GM21786 (cell line): ENCODE measurements around the gene ZNF263.

ENCODE experiments used
- ATAC-seq: cut with Tn5 transposase; IDR thresholded peaks from one replicate; pipeline ENCODE4 v1.9.1; 2021; ENCODE audit not compliant: unreplicated experiment

Gene ZNF263

DNA sequence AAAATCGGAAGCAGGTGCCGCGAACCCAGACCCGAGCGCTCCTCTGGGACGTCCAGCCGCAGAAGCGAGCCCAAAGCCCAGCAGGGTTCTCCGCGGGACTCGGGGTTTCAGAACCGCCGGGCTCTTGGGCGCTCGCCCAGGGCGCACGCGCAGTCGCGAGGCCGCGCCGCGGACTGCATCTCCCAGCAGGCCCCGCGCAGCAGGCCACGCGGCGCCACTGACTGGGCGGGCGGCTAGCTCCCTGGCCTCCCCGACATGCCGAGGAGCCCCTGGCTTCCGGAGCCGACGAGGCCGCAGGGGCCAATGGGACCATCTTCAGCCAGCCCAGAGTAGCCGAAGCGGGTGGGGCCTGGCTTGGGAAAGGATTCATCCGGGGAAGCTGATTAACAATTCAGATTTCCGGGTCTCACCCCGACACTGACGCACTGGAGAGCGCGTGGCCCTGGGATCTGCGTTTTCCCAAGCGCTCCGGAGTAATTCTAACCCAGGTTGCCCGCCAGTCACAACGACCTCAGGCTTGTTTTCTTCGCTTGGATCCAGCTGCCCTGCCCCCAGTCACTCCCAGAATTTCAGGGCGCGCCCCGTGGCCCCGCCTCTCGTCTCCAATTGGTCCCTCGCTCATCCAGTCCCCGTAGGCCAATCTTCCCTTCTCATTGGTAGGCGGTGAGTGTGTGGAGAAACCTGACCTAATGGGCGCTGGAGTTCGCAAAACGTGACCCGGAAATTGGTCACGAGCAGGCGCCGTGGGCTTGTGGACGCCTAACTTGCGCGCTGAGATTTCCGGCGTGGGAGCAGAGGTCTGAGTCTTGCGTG lies at the start of gene ZNF263:
TSS of gene ZNF263 (plus strand) at position 762 of the 813 bp plus-strand sequence. CDS start 328 bp downstream, outside the sequence.
- peak; percentile 85 for ATAC-seq

- ATAC-seq: no peak
These were observed 48.8 kb upstream of the ZNF263 start for GRCh38 chr16:3234543-3234856.

- ATAC-seq: peak; percentile 89
These were observed 48.3 kb upstream of the ZNF263 start, which contains the start of gene ZNF200 for GRCh38 chr16:3234857-3235561. ZNF200 (minus strand) TSS chr16:3235158; CDS start chr16:3233755, 1,403 bp downstream.

GRCh38 chr16:3235856-3236669 lies 47.2 kb upstream of the ZNF263 start:
- ATAC-seq: no peak

DNA sequence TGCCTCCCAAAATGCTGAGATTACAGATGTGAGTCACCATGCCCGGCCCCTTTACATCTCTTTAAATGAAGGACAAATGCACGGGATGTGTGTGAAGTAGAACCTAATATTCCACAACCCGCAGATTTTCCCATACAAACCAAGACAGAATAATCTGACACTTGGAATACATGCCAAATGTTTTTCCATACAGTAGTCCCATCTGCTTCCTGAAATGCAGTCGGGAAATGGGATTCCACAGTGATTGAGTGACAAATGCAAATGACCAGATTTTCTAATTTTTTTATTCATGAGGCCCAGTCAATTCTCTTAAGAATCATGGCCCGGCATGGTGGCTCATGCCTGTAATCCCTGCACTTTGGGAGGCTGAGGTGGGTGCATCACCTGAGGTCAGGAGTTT lies 41.5 kb upstream of the ZNF263 start:
- no peak for ATAC-seq

DNA sequence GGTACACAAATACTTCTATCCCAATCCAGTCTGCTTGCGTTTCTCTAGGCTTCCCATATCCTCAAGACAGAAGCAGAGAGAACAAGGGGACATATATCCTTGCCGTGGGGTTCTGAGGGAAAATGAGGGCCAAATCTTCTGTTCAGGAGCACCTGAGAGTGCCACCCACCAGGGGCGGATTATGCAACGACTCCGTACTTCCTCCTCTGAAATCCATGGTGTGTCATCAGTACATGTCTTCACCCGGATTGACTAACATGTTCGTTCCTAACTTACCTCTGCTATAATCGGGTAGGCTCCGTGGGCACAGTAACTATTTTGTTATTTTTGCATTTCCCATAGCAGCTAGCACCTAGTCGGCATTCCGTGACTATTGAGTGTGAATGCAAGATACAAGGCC lies 40.6 kb upstream of the ZNF263 start:
- ATAC-seq: no peak

- ATAC-seq: no peak
These were observed 39.4 kb upstream of the ZNF263 start for GRCh38 chr16:3243882-3244281.

DNA sequence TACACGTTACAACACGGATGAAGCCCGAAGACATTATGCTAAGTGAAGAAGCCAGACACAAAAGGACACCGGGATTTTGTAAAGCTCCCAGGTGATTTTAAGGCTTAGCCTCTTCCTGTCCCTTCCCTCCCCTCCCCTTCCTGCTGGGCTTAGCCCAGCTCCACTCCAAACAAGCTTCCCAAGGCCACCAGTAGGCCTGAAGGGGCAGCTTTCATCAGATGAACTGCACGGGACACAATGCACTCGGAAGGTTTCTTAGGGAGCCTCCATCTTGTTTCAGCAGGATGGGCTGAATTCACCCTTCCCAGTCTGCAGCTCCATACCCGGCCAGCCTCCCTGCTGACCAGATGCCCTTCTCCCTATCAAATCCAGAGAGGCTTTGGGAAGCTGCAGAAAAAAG lies 37.3 kb upstream of the ZNF263 start:
- ATAC-seq: no peak

DNA sequence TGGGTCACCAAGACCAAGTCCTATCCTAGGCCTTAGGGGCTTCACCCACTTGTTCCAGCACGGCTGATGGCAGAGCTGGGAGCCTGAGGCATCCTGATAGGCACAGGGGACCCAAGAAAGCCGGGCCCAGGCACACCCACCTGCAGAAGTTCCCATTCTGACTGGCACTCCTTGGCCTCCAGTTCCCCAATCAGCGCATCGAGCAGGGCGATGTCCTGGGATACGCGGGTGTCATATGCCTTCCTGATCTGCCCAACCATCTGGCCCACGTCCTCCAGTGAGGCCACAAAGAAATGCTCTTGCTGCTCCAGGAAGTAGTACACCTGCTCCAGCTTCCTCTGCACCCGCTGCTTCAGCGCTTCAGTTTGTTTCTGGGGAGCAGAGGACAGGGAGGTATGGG lies 36.4 kb upstream of the ZNF263 start:
- no peak for ATAC-seq

DNA sequence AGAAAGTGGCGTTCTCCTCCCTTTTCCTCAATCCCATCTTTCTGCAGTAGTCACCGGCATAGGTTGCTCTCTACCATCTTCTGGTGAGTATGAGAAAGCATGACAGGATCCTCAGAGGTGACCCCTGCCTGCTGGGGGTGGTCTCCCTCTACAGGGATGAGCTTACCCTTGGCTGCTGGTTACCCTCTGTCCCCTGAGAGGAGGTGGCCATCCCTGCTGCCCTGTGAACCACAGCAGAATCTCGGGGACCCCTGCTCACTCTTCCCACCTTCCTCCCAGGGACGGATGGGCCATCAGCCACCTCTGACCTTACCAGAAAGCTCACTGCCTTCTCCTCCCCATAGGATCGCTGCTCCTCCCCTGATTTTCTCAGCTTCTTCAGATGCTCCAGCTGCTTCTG lies 34.7 kb upstream of the ZNF263 start:
- ATAC-seq: no peak

DNA sequence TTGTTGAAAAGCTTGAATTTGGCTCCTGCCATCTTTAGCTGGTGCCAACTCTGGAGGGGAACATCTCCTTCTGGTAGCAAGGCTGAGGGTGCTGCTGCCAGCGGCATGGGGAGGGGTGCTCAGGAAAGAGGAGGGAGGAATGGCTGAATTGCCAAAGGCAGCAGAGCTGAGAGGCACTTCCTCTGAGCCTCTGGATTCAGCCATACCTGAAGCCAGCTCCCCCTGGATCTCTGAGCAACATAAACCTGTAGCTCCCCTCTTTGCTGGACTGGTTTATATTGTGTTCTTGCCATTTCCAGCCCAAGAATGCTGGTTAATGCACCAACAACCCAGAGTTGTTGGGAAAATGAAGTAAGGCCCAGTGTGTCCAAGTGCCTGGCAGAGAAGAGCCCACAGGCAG lies 34.3 kb upstream of the ZNF263 start:
- ATAC-seq: no peak

- no peak for ATAC-seq
These were observed 33.8 kb upstream of the ZNF263 start for GRCh38 chr16:3249451-3249850.

GRCh38 chr16:3252967-3253366 lies 30.3 kb upstream of the ZNF263 start:
- no peak for ATAC-seq

- ATAC-seq: no peak
These were observed 29.0 kb upstream of the ZNF263 start for GRCh38 chr16:3254309-3254708.

DNA sequence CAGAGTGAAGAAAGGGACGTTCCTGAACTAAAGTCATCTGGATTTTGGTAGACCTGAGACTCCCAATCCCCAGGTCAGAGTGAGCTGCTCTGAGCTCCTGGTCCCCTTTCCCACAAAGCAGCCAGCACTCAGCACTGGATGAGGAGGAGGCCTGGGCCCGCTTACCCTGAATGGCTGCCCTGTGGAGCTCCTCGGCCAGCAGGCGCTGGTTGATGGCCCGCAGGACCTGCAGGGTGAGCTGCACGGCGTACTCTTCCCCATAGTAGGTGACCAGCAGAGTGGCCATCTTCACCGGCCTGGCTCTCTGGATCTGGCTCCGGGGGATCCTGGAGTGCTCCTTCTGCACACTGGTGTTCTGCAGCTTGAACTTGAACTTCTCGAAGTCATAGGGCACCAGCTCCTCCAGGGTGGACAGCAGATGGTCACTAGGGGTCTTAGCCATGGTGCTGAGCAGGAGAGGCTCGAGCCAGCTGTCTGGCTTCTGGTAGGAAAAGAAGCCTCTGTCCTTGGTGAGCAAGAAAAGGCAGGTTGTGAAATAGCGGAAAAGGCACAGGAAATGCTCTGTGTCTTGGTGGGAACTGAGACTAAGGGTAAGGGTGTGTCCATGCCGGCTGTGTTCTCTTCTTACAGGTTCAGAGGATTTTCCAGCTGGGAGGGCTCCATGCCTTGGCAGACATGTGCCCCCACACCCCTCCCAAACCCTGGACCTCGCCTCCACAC lies 27.0 kb upstream of the ZNF263 start, which contains the start of gene MEFV:
TSS of gene MEFV (minus strand) at position 488 of the 720 bp plus-strand sequence. CDS start at position 442, 46 bp downstream.
- ATAC-seq: no peak

GRCh38 chr16:3256866-3257465 lies 26.3 kb upstream of the ZNF263 start:
- ATAC-seq: no peak

GRCh38 chr16:3259836-3260235 lies 23.5 kb upstream of the ZNF263 start:
- ATAC-seq: no peak

DNA sequence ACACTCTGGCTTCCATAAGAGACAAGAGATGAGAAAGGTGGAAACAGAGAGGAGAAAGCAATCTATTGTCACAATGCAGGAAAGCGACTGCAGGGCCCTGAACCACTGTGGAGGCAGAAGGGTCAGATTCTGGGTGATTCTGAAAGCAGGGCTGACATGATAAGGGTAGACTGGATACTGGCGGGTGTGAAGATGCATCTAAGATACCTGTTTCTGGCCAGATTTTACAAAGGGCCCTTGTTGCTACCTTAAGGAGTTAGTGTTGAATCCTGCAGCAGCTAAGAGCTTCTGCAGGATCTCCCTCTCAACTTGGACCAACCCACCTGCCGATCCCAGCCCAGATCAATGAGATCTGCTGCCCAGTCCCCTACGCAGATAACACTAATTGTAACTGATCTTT lies 20.8 kb upstream of the ZNF263 start:
- ATAC-seq: no peak

GRCh38 chr16:3264137-3265036 lies 18.9 kb upstream of the ZNF263 start:
- ATAC-seq: peak; percentile 82
